ENCODE data around the gene EIF4E3.

Gene EIF4E3

GRCh38 chr3:71722693-71723092 is 2.5 kb downstream of the EIF4E3 start:
- H3F3A ChIP-seq (ENCODE audit: insufficient read depth, low read length): peaks cover 22% of the 10 kb centered on the region
- H3K27me3 ChIP-seq (replicated peaks; ENCODE audit: insufficient read depth, low read length): no peaks in the 10 kb centered on the region
- no peaks in the 10 kb centered on the region for H3K9me3 ChIP-seq (replicated peaks; ENCODE audit: insufficient read depth, low read length)
- no peaks in the 10 kb centered on the region for H3K36me3 ChIP-seq (replicated peaks; ENCODE audit: insufficient read depth, low read length)
- H2AFZ ChIP-seq (ENCODE audit: low read length): no peak overlapping the region
- H3K9ac ChIP-seq (ENCODE audit: low read length): peak overlapping the region; percentile 87
- H3K9me2 ChIP-seq (replicated peaks; ENCODE audit: insufficient read depth, low read length): no peaks in the 10 kb centered on the region
- peak overlapping the region; percentile 84 for H3K27ac ChIP-seq (ENCODE audit: low read length)
- DNase-seq: peak; percentile 30
- no peak for TF ChIP-seq EZH2phosphoT487 (IDR thresholded peaks at IDR 0.05; ENCODE audit: low read length)
- no peak for TF ChIP-seq EZH2 (optimal IDR thresholded peaks at IDR 0.05; ENCODE audit: low read depth, low read length)
- TF ChIP-seq, protein P1, sequence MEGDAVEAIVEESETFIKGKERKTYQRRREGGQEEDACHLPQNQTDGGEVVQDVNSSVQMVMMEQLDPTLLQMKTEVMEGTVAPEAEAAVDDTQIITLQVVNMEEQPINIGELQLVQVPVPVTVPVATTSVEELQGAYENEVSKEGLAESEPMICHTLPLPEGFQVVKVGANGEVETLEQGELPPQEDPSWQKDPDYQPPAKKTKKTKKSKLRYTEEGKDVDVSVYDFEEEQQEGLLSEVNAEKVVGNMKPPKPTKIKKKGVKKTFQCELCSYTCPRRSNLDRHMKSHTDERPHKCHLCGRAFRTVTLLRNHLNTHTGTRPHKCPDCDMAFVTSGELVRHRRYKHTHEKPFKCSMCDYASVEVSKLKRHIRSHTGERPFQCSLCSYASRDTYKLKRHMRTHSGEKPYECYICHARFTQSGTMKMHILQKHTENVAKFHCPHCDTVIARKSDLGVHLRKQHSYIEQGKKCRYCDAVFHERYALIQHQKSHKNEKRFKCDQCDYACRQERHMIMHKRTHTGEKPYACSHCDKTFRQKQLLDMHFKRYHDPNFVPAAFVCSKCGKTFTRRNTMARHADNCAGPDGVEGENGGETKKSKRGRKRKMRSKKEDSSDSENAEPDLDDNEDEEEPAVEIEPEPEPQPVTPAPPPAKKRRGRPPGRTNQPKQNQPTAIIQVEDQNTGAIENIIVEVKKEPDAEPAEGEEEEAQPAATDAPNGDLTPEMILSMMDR (IDR thresholded peaks at IDR 0.05; ENCODE audit: low read length): no peak
- peaks cover 62% of the 10 kb centered on the region for H3K79me2 ChIP-seq (ENCODE audit: low read length)
- peak overlapping the region; percentile 91 for H3K4me2 ChIP-seq (ENCODE audit: low read depth, low read length)
- peak overlapping the region; percentile 92 for H3K4me3 ChIP-seq (ENCODE audit: low read length)
- H3K4me1 ChIP-seq (ENCODE audit: low read length): peaks cover 28% of the 10 kb centered on the region
- no peaks in the 10 kb centered on the region for H4K20me1 ChIP-seq (ENCODE audit: insufficient read depth, low read length)

DNA sequence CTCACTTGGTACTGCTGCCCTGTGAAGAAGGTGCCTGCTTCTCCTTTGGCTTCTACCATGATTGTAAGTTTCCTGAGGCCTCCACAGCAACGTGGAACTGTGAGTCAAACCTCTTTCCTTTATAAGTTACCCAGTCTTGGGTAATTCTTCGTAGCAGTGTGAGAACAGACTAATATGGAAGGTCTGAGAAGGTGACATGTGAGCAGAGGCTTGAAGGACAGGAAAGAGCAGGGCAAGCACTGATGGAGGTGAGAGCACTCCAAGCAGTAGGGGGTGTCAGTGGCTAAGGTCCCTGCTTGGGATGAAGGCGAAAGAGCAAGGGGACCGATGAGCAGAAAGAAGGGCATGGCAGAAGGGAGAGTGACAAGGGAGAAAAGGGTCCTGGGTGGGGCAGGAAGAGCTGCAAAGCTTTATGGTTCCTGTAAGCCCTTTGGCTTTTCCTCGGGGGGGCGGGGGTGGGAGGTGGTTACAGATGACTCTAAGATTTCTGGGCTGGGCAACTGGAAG is 3.5 kb downstream of the EIF4E3 start:
- no peak for DNase-seq
- Histone ChIP-seq H3F3A (ENCODE audit: insufficient read depth, low read length) (peaks cover 22% of the 10 kb centered on the region), H3K4me1 (ENCODE audit: low read length) (peaks cover 28% of the 10 kb centered on the region), H3K27me3 (replicated peaks; ENCODE audit: insufficient read depth, low read length) (no peaks in the 10 kb centered on the region), H3K9me2 (replicated peaks; ENCODE audit: insufficient read depth, low read length) (no peaks in the 10 kb centered on the region), H2AFZ (ENCODE audit: low read length) (no peak overlapping the region), H3K4me2 (ENCODE audit: low read depth, low read length) (no peak overlapping the region), H4K20me1 (ENCODE audit: insufficient read depth, low read length) (no peaks in the 10 kb centered on the region), H3K9me3 (replicated peaks; ENCODE audit: insufficient read depth, low read length) (no peaks in the 10 kb centered on the region), H3K4me3 (ENCODE audit: low read length) (no peak overlapping the region), H3K79me2 (ENCODE audit: low read length) (peaks cover 72% of the 10 kb centered on the region), H3K9ac (ENCODE audit: low read length) (no peak overlapping the region), H3K36me3 (replicated peaks; ENCODE audit: insufficient read depth, low read length) (no peaks in the 10 kb centered on the region), H3K27ac (ENCODE audit: low read length) (peak overlapping the region; percentile 84; the same call in 1 of the 2 replicates)
- no peak for TF ChIP-seq EZH2phosphoT487 (IDR thresholded peaks at IDR 0.05; ENCODE audit: low read length)
- TF ChIP-seq, protein P1 (IDR thresholded peaks at IDR 0.05; ENCODE audit: low read length): no peak
- no peak for TF ChIP-seq EZH2 (optimal IDR thresholded peaks at IDR 0.05; ENCODE audit: low read depth, low read length)

DNA sequence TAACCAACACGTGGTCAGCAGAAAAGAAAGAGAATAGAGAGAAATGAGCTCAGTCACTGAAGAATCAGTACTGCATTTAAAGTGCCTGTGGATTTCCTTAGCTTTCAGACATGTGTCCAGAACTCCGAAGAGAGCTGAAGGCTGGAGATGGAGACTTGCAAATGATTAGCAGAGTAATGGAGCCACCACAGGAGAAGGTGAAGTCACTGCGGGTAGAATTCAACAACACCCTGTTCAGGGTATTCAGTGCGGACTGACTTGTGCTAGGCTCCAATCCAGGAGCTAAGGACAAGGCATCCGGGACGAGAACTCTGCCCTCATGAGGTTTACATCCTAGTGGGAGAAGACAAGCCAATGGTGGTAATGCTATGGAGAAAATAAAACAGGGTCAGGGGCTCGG is 4.2 kb downstream of the EIF4E3 start:
- TF ChIP-seq EZH2phosphoT487 (IDR thresholded peaks at IDR 0.05; ENCODE audit: low read length) (no peak), EZH2 (optimal IDR thresholded peaks at IDR 0.05; ENCODE audit: low read depth, low read length) (no peak)
- TF ChIP-seq, protein P1 (IDR thresholded peaks at IDR 0.05; ENCODE audit: low read length): no peak
- H3K9me3 ChIP-seq (replicated peaks; ENCODE audit: insufficient read depth, low read length): no peaks in the 10 kb centered on the region
- H3K79me2 ChIP-seq (ENCODE audit: low read length): peaks cover 77% of the 10 kb centered on the region
- no peaks in the 10 kb centered on the region for H3K36me3 ChIP-seq (replicated peaks; ENCODE audit: insufficient read depth, low read length)
- no peak overlapping the region for H2AFZ ChIP-seq (ENCODE audit: low read length)
- no peaks in the 10 kb centered on the region for H3K27me3 ChIP-seq (replicated peaks; ENCODE audit: insufficient read depth, low read length)
- H3F3A ChIP-seq (ENCODE audit: insufficient read depth, low read length): peaks cover 22% of the 10 kb centered on the region
- no peak overlapping the region for H3K4me2 ChIP-seq (ENCODE audit: low read depth, low read length)
- no peaks in the 10 kb centered on the region for H4K20me1 ChIP-seq (ENCODE audit: insufficient read depth, low read length)
- no peak overlapping the region for H3K4me3 ChIP-seq (ENCODE audit: low read length)
- H3K27ac ChIP-seq (ENCODE audit: low read length): no peak overlapping the region
- H3K9ac ChIP-seq (ENCODE audit: low read length): no peak overlapping the region
- H3K9me2 ChIP-seq (replicated peaks; ENCODE audit: insufficient read depth, low read length): no peaks in the 10 kb centered on the region
- no peak for DNase-seq
- H3K4me1 ChIP-seq (ENCODE audit: low read length): peaks cover 26% of the 10 kb centered on the region

Measured in MM.1S (cell line).